CMK (cell line): Measurements from ENCODE around the gene FYN.

Experiments
- DNase-seq: peaks from one replicate; pipeline ENCODE4 v3.0.0-alpha.2; 2010; ENCODE audit warnings: low read depth

The FYN gene

DNA sequence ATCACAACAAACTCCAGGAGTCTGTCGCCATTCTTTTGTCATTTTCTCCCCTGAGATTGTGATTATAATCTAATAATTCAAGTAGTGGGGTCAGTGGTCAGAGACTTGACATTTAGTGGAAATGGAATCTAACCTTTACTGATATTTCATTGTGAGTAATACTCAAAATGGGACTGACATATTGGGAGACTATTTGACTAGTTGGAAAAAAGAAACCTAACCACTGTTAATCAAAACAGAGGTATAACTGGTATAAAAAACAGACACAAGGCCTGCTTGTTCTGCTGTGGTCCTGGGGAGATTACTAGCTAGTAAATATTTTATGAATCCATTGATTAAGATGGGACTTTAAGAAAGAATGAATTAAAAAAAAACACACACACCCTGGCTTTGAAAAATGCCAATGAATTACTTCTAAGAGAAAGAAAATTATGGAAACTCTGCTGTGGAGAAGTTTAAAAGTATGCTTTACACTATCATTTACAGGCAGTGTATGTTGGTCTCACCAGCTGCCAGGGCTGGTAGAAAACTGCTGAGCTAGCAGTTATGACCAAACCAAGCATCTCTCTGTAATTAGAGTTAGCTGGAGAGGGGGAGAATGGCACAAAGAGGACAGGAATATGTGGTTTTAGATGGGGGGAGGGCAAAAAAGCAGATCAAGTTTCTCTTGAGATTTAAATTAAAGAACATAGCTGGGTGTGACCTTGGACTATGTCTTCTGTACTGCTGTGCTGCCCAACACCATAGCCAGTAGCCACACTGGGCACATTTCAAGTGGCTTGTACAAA, 103.7 kb downstream of the FYN start:
- no peak for DNase-seq

DNA sequence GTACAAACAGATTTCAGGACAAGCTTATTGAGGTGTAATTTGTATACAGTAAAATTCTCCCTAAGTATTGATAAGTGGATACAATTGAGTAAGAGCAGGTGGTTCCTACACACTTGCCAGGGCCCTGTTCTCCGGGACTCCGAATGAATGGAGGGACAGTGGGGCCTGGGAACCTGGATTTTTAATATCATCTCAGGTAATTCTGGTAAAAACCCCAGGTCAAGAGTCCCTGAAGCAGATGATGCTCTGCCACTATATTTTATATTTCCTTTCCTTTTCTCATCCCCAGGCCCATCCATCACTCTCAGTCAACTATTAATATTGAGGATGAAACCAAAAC, 104.9 kb downstream of the FYN start:
- no peak for DNase-seq

DNA sequence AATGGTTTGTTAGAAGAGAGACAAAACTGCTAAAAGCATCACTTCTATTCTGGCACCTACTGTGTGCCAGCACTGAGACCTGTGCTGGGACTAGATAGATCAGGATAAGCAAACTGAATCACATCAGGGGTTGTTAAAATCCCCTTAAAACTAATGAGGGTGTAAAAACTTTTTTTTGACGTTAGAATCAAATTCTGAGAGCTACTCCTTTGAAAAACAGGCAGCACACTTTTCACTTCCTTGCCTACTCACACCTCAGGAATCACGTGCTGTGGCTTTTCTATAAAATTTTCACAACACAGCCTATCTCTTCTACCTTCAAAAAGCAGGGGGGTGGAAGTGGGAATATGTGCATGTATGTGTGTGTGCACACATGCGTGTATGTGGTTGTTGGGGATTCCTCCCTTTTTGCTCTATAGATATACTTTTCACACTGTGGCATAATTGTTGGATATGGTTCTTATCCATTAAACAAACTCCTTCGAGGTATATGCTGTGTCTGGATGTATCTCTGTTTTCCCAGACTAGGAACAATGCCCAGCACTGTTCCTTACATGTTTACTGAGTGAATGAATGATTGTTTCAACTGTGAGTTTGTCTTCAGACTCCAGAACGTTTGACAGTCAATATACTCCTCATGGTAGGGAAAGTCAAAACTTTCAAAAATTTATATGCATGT, 105.4 kb downstream of the FYN start:
- DNase-seq, result no peak

DNA sequence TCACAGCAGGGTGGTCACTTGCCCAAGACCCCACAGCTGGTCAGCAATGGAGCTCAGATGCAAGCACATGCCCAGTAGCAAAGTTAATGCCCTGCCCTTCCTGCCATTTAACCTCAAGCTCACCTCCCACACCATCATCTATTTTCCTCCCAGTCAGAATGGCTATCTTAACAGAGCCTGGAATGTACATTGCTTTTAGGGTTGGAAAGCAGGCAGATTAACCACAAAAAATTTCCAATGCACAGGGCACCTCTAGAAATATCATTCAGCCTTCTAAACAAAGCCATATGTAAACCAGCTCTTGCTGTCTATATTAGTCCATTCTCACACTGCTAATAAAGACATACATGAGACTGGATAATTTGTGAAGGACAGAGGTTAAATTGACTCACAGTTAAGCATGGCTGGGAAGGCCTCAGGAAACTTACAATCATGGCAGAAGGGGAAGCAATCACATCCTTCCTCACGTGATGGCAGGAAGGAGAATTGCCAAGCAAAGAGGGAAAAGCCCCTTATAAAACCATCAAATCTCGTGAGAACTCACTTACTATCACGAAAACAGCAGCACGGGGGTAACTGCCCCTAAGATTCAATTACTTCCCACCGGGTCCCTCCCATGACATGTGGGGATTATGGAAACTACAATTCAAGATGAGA, 106.9 kb downstream of the FYN start:
- no peak for DNase-seq

DNA sequence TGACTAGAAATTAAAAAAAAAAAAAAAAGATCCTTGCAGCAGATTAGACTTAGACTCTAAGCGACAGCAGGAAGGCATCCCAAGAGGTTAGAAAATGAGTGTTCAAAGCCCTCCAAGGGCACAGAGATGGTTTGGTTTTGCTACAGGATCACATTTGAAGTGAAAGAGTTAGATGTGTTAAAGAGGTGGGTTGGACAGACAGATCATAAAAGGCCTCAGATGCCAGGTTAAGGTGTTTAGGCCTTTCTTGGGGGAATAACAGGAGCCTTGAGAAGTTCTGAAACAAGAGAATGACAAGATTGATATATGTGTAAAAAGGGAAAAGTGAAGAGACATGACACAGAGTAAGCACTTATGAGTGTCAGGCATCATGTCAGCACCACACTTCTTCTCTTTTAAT, 107.5 kb downstream of the FYN start:
- DNase-seq, result no peak

DNA sequence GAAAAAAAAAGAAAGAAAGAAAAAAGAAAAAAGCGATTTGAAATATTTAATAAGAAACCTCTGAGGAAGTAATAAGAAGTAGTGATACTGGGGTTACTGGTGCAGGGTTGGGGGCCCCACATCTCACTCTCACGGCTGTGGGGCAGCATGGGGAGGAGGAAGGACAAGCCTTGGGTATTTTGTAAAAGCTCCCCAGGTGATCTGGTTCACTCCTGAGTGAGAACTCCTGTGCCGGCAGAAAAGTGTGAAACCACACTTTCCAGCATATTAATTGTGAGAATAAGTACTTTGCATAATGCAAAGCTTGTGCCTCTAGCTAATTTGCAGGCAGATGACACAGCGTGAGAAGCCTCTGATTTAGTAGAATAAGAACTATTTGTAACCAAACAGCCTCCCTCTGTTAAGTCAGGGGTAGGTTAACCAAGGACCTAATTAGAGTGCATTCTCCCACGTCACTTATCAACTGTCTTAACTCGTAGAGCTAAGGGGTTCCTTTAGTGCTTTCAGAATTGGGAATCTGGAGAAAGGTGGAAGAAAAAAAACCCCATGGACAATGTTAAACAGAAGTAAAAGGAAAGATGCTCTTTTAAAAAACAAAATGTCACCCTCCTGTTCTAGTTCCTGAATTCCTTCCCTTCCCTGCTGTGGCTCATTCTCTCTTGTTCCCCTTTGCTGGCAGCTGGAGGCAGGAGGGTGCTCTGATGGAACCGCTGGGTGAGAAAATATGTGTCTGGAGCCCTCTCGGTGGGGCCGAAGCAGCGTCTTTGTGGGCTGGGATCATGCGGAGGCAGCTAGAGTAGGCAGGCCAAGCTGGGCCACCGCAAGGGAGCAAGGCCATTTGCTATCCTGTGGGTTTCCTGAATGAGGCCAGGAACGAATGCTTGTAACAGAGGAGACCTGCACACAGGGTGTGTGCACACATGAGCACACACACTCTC, 108.7 kb downstream of the FYN start:
- DNase-seq, result no peak

DNA sequence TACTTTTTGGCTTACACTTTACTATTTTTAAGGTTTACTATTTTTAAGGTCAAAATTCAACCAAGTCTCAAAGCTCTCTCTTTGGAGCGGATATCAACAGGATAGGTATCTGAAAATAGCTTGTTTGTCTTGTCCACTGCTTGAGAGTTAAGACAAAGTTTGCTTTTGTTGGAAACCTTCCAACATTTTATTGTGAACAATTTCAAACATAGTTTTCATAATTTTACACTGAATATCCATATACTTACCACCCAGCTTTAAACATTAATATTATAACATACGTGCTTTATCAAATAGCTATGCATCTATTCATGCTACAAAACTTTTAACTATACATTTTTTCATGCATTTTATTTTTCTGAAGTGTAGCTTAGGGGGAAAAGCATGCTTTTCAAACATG, 109.9 kb downstream of the FYN start:
- DNase-seq, result no peak

DNA sequence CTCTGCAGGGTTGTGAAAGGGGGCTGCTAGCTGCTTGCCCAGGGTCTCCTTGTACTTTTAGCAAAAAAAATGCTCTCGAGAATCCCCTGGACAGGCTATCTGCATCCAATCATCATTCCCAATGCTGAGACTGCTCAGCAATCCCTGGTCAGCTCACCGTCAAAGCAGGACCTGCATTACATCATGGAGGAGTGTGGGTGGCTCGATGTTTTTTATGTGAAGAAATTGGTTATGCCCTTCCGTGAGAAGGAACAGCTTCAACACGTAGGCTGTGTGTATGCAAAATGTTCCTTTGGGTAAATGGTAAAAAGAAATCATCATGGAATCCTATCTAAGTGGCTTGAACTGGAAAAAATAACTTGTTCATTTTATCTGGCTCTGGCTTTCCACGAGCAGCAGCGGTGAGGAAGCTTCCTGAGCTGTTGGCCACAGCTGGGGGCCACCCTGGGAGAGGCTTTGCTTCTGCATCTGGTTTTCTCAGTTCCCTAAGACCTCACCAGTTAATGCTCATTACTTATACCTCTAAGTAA, 111.4 kb downstream of the FYN start:
- no peak for DNase-seq

DNA sequence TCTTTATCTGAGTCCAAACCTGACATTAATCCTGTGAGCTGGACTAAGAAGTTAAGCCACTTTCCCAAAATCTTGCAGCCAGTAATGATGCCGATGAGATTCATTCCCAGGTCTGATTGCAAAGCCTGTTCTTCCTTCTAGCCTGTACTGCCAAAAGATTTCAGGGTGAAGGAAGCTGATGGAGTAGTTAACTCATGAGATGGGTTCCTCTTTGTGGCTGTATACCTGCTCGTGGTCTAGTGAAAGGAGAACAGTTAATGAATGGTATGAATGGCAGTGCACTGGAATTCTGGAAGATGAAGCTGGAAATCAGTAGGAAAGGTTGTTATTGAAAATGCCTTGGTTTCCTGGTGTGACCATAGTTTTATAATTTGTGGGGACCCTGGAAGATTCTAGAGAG, 112.0 kb downstream of the FYN start:
- no peak for DNase-seq

DNA sequence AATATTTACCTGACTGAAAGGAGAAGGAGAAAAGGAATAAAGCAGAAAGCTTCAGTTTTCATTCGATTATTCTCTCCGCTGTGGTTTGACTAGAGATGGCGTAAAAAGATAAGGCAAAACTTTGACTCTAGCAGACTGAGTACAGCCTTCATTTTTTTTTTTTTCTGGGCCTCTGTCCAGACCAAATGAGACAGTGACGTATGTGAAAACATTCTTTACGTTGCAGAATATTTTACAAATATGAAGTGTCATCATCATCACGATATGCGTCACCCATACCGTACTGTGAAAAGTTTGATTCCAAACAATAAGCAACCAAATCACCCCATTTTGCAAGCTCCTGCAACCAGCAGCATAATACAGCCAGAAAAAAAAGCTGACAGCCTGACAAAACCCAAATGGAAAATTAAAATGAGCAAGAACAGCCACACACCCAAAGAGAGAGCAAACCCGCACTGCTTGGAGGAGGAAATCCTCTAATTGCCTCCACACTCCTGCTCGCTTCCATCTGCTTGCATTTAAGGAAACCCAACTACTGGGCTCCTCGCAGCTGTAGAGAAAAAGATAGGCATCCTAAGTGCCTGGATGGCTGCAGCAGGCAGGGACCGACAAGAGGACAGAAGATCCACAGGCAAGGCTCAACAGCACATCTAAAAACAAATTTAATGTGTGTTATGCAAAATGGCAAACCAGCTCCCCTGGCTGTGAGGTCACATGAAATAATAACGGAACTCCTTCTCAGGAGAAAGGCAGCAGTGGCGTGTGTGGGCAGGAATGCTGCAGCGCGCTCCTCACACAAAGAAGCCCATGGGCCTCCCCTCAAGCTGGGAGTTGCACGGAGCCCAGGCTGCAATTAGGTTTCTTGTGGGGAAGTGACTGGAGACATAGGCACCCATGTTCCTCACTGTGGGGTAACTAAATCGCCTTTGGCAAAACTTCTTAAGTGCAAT, 113.1 kb downstream of the FYN start:
- no peak for DNase-seq

DNA sequence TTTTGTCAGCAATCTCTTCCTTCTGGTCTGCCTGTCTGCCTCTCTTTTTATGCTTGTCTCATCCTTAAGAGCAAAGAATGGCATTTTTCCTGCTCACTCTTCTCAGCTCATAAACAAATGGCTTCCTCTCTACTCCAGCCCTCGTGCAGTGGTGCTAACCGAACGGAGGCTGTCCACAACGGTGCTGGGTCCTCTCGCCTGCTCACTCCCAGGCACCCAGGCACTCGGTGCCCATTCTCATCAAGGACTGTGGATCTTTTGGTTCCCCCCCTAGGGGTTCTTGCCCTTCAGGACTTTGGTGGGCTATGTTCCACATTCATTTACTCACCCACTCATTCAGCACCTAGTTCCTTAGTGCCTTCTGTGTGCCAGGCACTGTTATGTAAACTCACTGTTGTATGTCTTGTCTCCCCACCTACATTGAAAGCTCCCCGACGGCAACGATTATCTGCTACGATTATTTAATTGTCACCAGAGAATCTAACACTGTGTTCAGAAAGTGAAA, 113.9 kb downstream of the FYN start:
- no peak for DNase-seq

DNA sequence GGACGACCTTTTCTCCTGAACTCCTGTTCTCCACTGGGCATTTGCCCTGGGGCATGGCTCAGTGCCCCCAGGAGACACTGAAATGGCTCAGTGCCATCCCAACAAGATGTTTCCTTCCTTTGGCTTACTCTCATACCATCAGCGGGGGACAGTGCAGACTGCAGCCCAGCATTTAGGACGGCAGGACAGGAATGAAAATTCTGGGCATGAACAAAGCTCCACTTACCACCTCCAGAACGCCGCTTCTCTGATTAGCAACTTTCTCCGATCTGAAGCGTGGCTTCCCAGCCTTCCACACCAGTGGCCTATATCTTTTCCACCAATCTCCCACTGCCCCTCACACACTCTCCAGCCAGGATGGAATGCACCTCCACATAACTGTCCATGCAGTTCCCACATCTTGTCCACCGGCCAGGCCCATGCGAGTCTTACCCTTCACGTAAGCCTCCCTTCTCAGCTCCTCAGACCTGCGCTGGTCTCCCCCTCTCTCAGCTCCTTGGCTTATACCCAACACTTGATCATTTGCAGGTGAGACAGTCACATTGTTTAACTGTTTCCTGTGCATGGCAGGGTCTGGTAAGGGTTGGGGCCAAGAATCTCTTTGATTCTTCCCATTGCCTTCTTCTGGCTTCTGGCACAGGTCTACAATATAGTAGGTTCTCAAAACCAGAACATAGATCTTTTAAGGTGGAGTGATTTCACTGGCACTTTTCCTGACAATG, 114.5 kb downstream of the FYN start:
- no peak for DNase-seq

DNA sequence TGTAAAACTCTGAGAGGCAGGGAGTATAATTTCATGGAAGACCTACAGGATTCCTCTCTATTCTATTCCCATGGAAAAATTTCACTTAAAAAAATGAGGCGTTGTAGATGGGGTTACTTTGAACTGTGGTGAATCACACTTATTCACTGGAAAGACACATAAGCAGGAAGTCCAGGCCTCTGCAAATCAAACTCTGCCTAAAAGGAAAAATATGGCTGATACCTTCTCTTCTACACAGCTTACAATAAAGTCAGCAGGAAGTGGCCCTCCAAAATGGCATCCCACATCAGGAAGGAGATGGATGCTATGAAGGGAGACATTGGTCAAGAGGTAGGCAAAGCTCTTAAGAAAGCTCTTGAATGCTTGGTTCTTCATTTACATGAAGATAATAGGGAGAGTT, 115.9 kb downstream of the FYN start:
- no peak for DNase-seq

DNA sequence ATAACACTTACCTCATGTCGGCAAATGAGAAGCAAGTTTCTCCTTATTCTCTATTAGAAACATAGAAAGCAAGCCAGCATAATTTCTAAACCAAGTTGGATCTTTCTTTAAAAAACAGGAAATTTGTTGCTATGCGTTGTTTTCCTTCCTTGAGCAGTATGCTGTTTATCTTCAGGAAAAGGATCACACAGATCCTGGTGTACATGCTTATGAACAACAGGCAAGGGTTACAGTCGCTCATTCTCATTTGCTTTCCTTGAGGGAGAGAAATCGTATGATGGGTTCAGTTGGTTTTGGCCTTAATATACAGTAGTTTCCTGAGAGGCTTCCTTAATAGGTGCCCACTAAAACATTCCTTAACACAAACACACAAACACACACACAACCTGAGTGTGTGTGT, 118.8 kb downstream of the FYN start:
- DNase-seq, result no peak

DNA sequence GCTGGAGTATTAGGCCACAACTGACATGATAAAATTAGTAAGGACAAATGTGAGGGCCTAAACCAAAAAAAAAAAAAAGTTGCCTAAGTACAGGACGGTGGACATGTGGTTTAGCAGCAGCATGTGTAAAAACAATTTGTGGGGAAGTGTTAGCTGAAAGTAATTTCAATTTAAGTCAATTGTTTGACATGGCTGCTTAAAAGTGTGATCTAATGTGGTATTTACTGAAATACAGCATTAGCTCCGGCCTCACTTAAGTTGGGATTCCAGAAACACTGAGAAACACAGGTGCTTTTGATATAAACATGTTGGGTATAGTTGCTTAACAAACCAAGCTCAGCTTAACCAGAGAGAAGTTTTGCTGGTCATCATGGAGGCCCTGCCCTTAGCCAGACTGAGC, 119.7 kb downstream of the FYN start:
- no peak for DNase-seq

DNA sequence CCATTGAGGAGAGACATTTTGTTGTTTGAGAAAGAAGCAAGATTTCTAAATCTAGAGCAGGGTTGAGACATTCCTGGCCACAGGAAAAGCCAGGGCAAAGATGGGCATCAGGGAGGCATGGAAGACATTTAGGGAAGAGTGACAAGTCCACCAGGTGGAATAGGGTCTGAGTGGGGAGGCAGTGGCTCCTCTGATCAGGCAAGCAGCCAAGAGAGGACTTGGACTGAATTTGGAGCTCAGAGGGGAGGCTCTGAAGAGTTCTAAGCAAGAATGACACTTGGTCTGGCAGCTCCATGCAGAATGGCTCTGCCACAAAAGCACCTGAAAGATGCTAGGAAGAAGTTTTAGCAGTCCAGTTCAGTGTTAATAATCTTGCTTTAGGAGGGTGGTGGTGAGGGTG, 120.8 kb downstream of the FYN start:
- DNase-seq, result no peak

DNA sequence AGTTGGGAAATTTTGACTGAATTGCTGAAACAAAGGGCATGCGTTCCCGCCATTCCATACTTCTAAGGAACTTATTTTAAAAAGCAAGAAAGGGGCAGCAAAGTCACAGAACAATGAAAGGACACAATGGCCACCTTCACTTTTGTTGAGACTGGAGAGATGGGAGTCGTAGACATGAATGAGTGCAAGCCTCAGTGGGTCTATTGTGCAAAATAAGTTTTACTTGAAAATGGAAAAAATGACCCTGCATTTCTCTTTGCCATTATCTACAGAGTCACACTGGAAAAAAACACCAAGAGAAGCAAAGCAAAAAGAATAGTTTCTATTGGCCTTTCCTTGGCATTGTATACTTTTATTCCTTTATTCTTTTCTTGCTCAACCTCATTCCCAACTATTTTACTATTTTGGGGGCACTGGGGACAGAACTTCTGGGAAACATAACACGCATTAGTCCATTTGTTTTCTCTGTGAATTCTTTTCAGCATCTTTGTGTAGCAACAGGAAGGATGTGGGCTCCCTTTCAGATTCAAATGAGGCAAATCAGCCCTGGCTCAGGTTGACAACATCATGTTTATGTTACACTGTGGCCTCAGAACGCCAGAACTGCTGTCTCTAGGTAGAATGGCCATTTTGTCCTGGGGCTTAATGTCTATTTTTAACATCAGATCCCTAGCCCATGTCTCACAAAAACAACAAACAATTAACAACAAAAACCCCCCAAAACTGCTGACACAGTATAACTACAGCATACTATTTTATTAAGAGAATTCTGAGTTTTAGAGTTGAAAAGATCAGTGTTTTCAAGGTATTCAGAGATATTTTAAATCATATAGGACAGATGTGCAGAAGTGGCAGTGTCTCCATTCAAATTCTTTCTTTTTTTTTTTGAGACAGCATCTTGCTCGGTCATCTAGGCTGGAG, 122.2 kb downstream of the FYN start:
- DNase-seq, result no peak

DNA sequence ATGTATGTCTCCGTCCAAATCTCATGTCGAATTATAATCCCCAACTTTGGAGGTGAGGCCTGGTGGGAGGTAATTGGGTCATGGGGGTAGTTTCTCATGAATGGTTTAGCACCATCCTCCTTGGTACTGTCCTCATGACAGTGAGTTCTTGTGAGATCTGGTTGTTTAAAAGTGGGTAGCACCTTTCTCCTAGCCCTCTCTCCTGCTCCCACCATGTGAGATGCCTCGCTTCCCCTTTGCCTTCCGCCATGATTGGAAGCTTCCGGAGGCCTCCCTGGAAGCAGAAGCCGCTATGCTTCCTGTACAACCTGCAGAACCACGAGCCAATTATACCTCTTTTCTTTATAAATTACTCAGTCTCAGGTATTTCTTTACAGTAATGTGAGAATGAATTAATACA, 123.1 kb downstream of the FYN start:
- DNase-seq, result no peak

DNA sequence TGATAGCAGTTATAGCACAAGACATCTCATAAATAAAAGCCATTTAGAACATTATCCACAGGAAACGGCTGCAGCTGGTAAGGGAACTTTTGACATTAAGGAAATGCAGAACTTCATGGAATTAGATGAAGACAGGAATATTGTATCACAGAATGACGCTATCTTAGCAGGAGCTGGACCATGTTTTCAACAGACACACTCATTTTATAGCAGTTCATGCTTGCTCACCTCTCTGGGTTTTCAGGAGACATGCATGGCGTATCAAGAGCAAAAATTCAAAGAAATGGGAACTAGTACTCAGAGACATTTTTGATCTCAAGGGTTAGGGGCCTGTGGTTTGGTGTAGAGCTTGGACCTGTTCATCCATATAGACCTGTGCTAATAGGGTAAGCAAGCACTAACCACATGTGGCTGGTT, 125.0 kb downstream of the FYN start:
- DNase-seq, result no peak
